GM08714 (cell line): Measurements from ENCODE around the gene PRODH.
"Not testable (repeated sequence)": the region's sequence is repeated elsewhere in the genome, so short reads cannot be mapped to it uniquely, and the experiment has no call there.

Source experiments
- H3K4me3 ChIP-seq: fragments of 200-500 bp; sonication (Bioruptor generic); 2 replicates; pipeline ENCODE4 v1.5.1; 2014; ENCODE audit warnings: mild to moderate bottlenecking, low read length, inconsistent platforms
- ZNF274 ChIP-seq: IDR thresholded peaks from 2 replicates; pipeline ENCODE4 v1.6.1; 2012; ENCODE audit warnings: mild to moderate bottlenecking, low read depth, low read length

Gene PRODH

GRCh38 chr22:18935889-18936529, at the start of gene PRODH:
Gene PRODH (minus strand): TSS chr22:18936293. CDS start chr22:18936287, 6 bp downstream.
- no peak for TF ChIP-seq ZNF274
- no peak within 1 kb of the TSS for H3K4me3 ChIP-seq

GRCh38 chr22:18985780-18986179, 49.7 kb upstream of the PRODH start:
- no peak overlapping the region for H3K4me3 ChIP-seq
- no peak for TF ChIP-seq ZNF274

GRCh38 chr22:18984564-18984963, 48.5 kb upstream of the PRODH start:
- no peak overlapping the region for H3K4me3 ChIP-seq
- no peak for TF ChIP-seq ZNF274

- no peak overlapping the region for H3K4me3 ChIP-seq
- TF ChIP-seq ZNF274 = no peak
Observed at GRCh38 chr22:18983120-18983651, 47.1 kb upstream of the PRODH start.

- H3K4me3 ChIP-seq = no peak overlapping the region
- no peak for TF ChIP-seq ZNF274
Observed at GRCh38 chr22:18980829-18981228, 44.7 kb upstream of the PRODH start.

GRCh38 chr22:18979957-18980356, 43.9 kb upstream of the PRODH start:
- no peak overlapping the region for H3K4me3 ChIP-seq
- no peak for TF ChIP-seq ZNF274

- H3K4me3 ChIP-seq = no peak overlapping the region
- no peak for TF ChIP-seq ZNF274
Observed at GRCh38 chr22:18978506-18978905, 42.4 kb upstream of the PRODH start.

DNA sequence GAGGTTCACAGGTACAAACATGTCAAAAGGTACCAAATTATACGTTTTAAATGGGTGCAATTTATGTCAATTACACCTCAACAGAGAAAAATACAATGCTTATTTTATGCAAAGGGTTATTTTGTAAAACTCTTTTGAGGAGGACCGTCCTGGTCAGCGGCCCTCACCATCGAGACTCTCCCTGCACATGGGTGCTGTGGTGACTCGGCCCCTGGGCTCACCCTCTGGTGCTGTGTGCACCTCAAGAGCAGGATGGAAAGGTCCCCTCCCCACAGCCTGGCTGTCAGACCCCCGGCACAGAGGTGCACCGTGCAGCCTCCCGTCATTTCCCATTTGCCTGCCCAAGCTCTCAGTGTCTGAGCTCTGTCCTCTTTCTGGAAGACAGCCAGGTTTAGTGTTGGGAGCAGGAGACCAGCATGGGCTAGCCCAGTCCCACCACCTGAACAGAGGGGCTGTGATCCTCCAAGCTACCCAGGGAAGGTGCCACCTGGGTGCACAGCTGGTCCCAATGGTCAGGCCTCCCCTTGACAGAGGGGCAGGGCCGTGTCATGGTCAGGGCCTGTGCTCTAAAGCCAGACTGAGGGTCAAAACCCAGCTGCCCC, 41.8 kb upstream of the PRODH start:
- H3K4me3 ChIP-seq = no peak overlapping the region
- TF ChIP-seq ZNF274 = no peak

DNA sequence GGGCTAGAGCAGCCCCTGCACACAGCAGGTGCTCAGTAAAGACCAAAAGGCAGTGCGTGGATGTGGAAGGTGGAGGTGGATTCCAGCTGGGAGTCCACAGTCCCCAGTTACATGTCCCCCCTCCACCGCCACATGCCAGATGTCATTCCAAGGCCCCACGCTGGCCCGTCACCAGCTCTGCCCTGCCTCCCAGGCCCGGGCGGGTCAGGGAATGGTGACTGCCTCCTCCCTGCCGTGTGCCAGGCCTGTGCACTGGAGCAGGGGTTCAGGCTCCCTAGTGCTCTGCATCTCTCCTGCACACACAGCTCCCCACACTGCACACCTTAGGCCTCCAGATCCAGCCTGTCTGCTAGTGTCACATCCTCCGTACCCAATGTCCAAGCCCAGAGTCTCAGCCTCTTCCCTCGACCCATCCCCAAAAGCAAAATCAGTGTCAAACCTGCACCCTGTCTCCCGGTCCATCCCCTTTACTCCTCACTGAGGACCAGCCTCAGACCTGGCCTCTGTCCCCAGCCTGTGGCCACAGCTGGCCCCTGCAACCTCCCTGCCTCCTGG, 40.2 kb upstream of the PRODH start:
- TF ChIP-seq ZNF274 = no peak
- H3K4me3 ChIP-seq = no peak overlapping the region

GRCh38 chr22:18975434-18976196, 39.5 kb upstream of the PRODH start:
- no peak for TF ChIP-seq ZNF274

GRCh38 chr22:18974477-18975180, 38.5 kb upstream of the PRODH start:
- H3K4me3 ChIP-seq = no peak overlapping the region
- no peak for TF ChIP-seq ZNF274

More at GRCh38 chr22:18975434-18976196, 39.5 kb upstream of the PRODH start:
- no peak overlapping the region for H3K4me3 ChIP-seq

DNA sequence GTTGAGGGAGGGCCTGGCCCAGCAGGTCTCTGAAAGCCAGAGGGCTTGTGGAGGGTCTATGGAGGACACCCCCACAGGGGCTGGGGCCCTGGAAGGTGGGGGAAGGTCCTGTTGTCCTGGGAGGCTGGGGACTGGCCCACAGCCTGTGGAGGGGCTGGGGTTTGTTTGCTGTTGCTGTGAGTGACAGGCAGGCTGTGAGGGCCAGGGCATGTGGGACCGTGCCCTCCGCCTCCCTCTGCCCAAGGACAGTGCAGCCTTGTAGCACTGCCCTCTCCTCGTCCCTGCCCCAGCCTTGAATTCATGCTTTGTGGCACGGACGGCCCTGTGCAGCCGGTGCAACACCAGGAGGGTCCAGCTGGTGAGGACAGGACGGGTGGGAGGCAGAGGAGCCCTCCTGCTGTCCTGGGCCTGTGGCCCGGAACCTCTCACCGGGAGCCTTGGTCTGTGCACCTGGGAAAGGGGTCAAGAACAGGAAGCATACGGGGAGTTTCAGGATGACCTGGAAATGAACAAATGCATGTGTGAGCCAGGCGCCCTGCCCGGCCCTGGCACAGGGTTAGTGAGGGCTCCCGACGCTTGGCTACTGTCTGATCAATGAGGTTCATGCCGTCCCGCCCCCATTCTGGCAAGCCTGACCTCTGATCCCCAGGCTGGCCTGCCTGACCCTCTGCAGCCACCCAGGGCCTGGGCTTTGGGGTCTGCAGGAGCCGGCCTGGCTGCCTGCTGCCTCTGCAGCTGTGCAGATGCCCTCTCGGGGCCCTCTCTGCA, 37.4 kb upstream of the PRODH start:
- no peak overlapping the region for H3K4me3 ChIP-seq
- TF ChIP-seq ZNF274 = no peak

- H3K4me3 ChIP-seq = not testable (repeated sequence)
Observed at GRCh38 chr22:18972591-18972990, 36.5 kb upstream of the PRODH start.

DNA sequence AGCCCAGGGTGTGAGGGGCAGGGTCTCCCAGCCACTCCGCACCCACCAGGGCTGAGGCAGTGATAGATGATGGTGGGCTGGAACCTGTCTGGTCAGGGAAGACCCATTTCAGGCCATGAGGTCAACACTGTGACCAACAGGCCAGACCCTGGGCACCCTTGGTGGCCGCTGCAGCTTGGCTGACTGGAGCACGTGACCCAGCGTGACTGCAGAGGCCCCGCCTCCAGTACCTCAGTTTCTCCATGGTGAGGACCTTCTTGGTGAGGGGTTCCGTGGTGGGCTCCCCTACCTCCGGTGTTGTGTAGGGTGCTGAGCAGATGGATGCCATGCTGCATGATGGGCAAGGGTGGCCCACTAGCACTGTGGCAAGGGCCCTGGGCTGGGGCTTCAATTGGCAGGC, 35.9 kb upstream of the PRODH start:
- H3K4me3 ChIP-seq = not testable (repeated sequence)
